Activated naive CD4-positive, alpha-beta T cell treated with anti-CD3 and anti-CD28 coated beads for 36 hours (primary cell): ENCODE data around the gene ZFAND3. TPM values are rescaled to one million over a fixed set of nuclear protein-coding genes. Genes with fewer than 3 reads are reported as not detected.

ENCODE experiments used
- CTCF ChIA-PET: fragments of 350-600 bp; sonication (Branson Sonifier 250); formaldehyde crosslinking; loops from one replicate; lab custom pipeline; 2021; ENCODE audit warnings: antibody characterized with exemption; lab: Charles Lee
- DNase-seq: peaks from one replicate; pipeline ENCODE4 v3.0.0-alpha.2; 2020
- H3K27ac Mint-ChIP-seq: one replicate; pipeline ENCODE4 v1.8.0; 2021; ENCODE audit warnings: mild to moderate bottlenecking, mixed read lengths
- H3K27me3 Mint-ChIP-seq: one replicate; pipeline ENCODE4 v1.8.0; 2021; ENCODE audit warnings: low read depth, mixed read lengths
- H3K36me3 Mint-ChIP-seq: one replicate; pipeline ENCODE4 v1.8.0; 2021; ENCODE audit warnings: low read depth, mixed read lengths
- H3K4me1 Mint-ChIP-seq: one replicate; pipeline ENCODE4 v1.8.0; 2021; ENCODE audit warnings: low read depth, mixed read lengths
- H3K4me3 Mint-ChIP-seq: one replicate; pipeline ENCODE4 v1.8.0; 2021; ENCODE audit warnings: mild to moderate bottlenecking, moderate library complexity, mixed read lengths
- H3K9me3 Mint-ChIP-seq: one replicate; pipeline ENCODE4 v1.8.0; 2021; ENCODE audit warnings: mixed read lengths
- intact Hi-C: fragments of 100-400 bp; cut with micrococcal nuclease; formaldehyde crosslinking; loops from one replicate; pipeline ENCODE4 v1.15.1; 2023
- total RNA-seq, 2 experiments: library from RNA; stranded (reverse); gene quantifications; one replicate each; pipeline ENCODE4 v1.2.3, GENCODE V29; 2021

ZFAND3 gene
- total RNA-seq, 2 experiments from 2014 or later: 33.6 to 35.3 TPM

- Mint-ChIP-seq H3K27ac (no peak overlapping the region), H3K9me3 (no peaks in the 10 kb centered on the region), H3K4me1 (no peaks in the 10 kb centered on the region), H3K36me3 (peaks cover 2% of the 10 kb centered on the region), H3K4me3 (no peak overlapping the region), H3K27me3 (no peaks in the 10 kb centered on the region)
- intact Hi-C loops: no loop called here
- CTCF ChIA-PET: no interaction called here
- DNase-seq: no peak
These were observed 365.7 kb downstream of the ZFAND3 start for GRCh38 chr6:38185244-38185643.

- Mint-ChIP-seq H3K36me3 (peaks cover 2% of the 10 kb centered on the region), H3K9me3 (no peaks in the 10 kb centered on the region), H3K4me1 (no peaks in the 10 kb centered on the region), H3K27me3 (no peaks in the 10 kb centered on the region), H3K4me3 (no peak overlapping the region), H3K27ac (no peak overlapping the region)
- no peak for DNase-seq
- CTCF ChIA-PET: no interaction called here
- intact Hi-C loops: no loop called here
These were observed 366.2 kb downstream of the ZFAND3 start for GRCh38 chr6:38185752-38186151.

GRCh38 chr6:38187325-38187724, 367.8 kb downstream of the ZFAND3 start:
- no peak for DNase-seq
- Mint-ChIP-seq H3K27ac (no peak overlapping the region), H3K4me1 (no peaks in the 10 kb centered on the region), H3K27me3 (no peaks in the 10 kb centered on the region), H3K4me3 (no peak overlapping the region), H3K36me3 (peaks cover 2% of the 10 kb centered on the region), H3K9me3 (no peaks in the 10 kb centered on the region)
- intact Hi-C loops: no loop called here
- CTCF ChIA-PET: interaction anchor here (0.6 kb wide), 1 partner anchor 382 kb away, joined by 3 read pairs; no protein-coding TSS in a partner anchor

GRCh38 chr6:38187811-38188590, 368.5 kb downstream of the ZFAND3 start:
- peaks cover 2% of the 10 kb centered on the region for H3K36me3 Mint-ChIP-seq
- CTCF ChIA-PET: interaction anchor here (0.6 kb wide), 1 partner anchor 381 kb away, joined by 3 read pairs; no protein-coding TSS in a partner anchor
- intact Hi-C loops: no loop called here
- H3K9me3 Mint-ChIP-seq: no peaks in the 10 kb centered on the region
- H3K4me3 Mint-ChIP-seq: no peak overlapping the region
- H3K27ac Mint-ChIP-seq: no peak overlapping the region
- no peaks in the 10 kb centered on the region for H3K4me1 Mint-ChIP-seq
- no peak for DNase-seq
- no peaks in the 10 kb centered on the region for H3K27me3 Mint-ChIP-seq

- CTCF ChIA-PET: no interaction called here
- no peak for DNase-seq
- Mint-ChIP-seq H3K9me3 (no peaks in the 10 kb centered on the region), H3K4me3 (no peak overlapping the region), H3K4me1 (no peaks in the 10 kb centered on the region), H3K27me3 (no peaks in the 10 kb centered on the region), H3K27ac (no peak overlapping the region), H3K36me3 (peaks cover 2% of the 10 kb centered on the region)
- intact Hi-C loops: no loop called here
These were observed 369.3 kb downstream of the ZFAND3 start for GRCh38 chr6:38188677-38189335.

- Mint-ChIP-seq H3K27me3 (no peaks in the 10 kb centered on the region), H3K9me3 (no peaks in the 10 kb centered on the region), H3K36me3 (no peaks in the 10 kb centered on the region), H3K4me3 (no peak overlapping the region), H3K27ac (no peak overlapping the region), H3K4me1 (no peaks in the 10 kb centered on the region)
- intact Hi-C loops: no loop called here
- DNase-seq: no peak
- CTCF ChIA-PET: no interaction called here
These were observed 371.9 kb downstream of the ZFAND3 start for GRCh38 chr6:38191418-38191817.

DNA sequence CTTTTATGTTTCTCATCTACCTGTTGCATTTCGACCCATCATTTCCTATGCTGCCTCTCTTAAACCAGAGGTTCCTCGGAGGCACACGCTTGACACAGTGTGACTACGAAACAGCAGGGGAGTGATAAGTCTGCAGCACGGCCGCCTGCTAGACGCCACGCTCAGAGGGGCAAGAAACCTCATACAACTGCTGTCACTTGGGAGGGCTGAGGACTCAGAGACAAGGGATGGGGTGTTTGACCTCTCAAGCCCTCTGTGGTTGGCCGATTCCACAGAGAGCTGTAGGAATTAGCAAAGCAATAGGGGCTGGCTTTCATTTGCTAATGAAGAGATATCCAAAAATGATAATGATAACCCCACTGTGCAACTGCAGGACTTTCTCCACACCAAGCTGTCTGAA, 372.5 kb downstream of the ZFAND3 start:
- no peak overlapping the region for H3K27ac Mint-ChIP-seq
- H3K9me3 Mint-ChIP-seq: no peaks in the 10 kb centered on the region
- no peaks in the 10 kb centered on the region for H3K36me3 Mint-ChIP-seq
- intact Hi-C loops: no loop called here
- no peak overlapping the region for H3K4me3 Mint-ChIP-seq
- CTCF ChIA-PET: no interaction called here
- DNase-seq: no peak
- H3K4me1 Mint-ChIP-seq: no peaks in the 10 kb centered on the region
- no peaks in the 10 kb centered on the region for H3K27me3 Mint-ChIP-seq

GRCh38 chr6:38192487-38192886, 373.0 kb downstream of the ZFAND3 start:
- Mint-ChIP-seq H3K9me3 (no peaks in the 10 kb centered on the region), H3K4me3 (no peak overlapping the region), H3K27ac (no peak overlapping the region), H3K36me3 (no peaks in the 10 kb centered on the region), H3K27me3 (no peaks in the 10 kb centered on the region), H3K4me1 (no peaks in the 10 kb centered on the region)
- CTCF ChIA-PET: interaction anchor here (0.6 kb wide), 1 partner anchor 357 kb away, joined by 4 read pairs; no protein-coding TSS in a partner anchor
- DNase-seq: no peak
- intact Hi-C loops: no loop called here

DNA sequence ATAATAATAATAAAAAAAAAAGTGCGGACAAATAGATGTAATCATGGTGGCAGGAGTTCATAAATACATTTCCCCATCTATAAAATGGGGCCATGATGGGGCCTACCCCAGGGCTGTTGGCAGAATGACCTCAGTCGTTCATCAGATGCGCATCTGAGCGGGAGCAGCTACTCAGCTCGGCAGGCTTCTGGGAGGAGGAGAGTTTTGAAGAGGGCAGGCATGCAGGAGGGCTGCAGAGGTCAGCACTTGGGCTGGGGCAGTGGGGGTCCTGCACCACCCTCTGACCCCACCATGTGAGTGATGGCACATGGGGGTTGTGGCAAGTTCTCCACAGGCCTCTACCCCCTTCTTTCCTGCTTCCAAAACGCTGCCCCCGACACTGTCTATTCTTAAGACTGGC, 373.5 kb downstream of the ZFAND3 start:
- Mint-ChIP-seq H3K9me3 (no peaks in the 10 kb centered on the region), H3K36me3 (no peaks in the 10 kb centered on the region), H3K27ac (no peak overlapping the region), H3K4me1 (no peaks in the 10 kb centered on the region), H3K4me3 (no peak overlapping the region), H3K27me3 (no peaks in the 10 kb centered on the region)
- intact Hi-C loops: no loop called here
- no peak for DNase-seq
- CTCF ChIA-PET: interaction anchor here (0.6 kb wide), 1 partner anchor 357 kb away, joined by 4 read pairs; no protein-coding TSS in a partner anchor

GRCh38 chr6:38193481-38194281, 374.2 kb downstream of the ZFAND3 start:
- Mint-ChIP-seq H3K27me3 (no peaks in the 10 kb centered on the region), H3K27ac (no peak overlapping the region), H3K9me3 (no peaks in the 10 kb centered on the region), H3K4me1 (no peaks in the 10 kb centered on the region), H3K4me3 (no peak overlapping the region), H3K36me3 (no peaks in the 10 kb centered on the region)
- CTCF ChIA-PET: no interaction called here
- no peak for DNase-seq
- intact Hi-C loops: no loop called here

DNA sequence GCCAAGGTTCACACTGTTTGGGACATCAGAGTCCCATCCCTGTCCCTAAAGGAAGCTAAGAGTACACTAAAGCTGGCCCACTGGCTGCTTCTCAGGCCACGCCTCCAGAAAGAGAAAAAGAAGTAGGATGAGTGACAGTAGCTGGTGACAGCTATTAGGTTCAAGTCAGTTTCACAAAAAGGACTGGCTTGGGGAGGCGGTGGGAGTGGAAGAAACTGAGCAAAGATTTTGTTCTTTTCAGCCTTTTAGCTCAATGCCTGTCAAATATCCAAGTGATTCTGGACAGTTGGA, 374.7 kb downstream of the ZFAND3 start:
- CTCF ChIA-PET: no interaction called here
- H3K4me3 Mint-ChIP-seq: no peak overlapping the region
- intact Hi-C loops: no loop called here
- H3K4me1 Mint-ChIP-seq: no peaks in the 10 kb centered on the region
- no peaks in the 10 kb centered on the region for H3K27me3 Mint-ChIP-seq
- H3K9me3 Mint-ChIP-seq: no peaks in the 10 kb centered on the region
- DNase-seq: no peak
- no peaks in the 10 kb centered on the region for H3K36me3 Mint-ChIP-seq
- H3K27ac Mint-ChIP-seq: no peak overlapping the region

DNA sequence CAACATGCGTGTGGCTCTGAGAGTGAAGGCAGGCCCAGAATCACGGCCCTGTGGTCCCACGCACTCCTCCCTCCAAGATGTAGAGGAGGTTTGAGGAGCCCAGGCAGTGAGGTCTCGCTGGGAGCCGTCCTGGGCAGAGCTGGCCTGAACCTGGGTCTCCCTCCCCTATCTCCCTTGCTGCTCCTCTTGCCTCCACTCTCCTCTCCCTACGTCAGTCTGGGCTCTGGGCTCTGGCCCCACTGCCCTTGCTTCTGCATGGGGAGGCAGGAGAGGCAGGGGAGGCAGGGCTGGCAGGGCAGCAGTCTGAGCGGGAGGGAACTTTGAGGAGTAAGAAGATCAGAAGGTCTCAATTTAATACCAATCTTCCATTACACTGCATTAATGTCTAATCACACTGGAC, 375.1 kb downstream of the ZFAND3 start:
- H3K36me3 Mint-ChIP-seq: no peaks in the 10 kb centered on the region

More for the DNA sequence above, 375.1 kb downstream of the ZFAND3 start:
- Mint-ChIP-seq H3K4me1 (no peaks in the 10 kb centered on the region), H3K4me3 (no peak overlapping the region), H3K9me3 (no peaks in the 10 kb centered on the region), H3K27me3 (no peaks in the 10 kb centered on the region), H3K27ac (no peak overlapping the region)
- intact Hi-C loops: no loop called here
- CTCF ChIA-PET: no interaction called here
- DNase-seq: no peak
